Sigmoid colon (tissue), 7 donors: Measurements from ENCODE around the gene EXT2. TPM values are rescaled to one million over a fixed set of nuclear protein-coding genes. Genes with fewer than 3 reads are reported as not detected.

Experiments used
- DNase-seq: peaks from one replicate; pipeline ENCODE4 v3.0.0-alpha.2; 2019
- H3K27ac ChIP-seq, 4 donors: fragments of 200-600 bp; sonication (generic); one replicate each; pipeline ENCODE4 v1.5.1; 2016 to 2019; ENCODE audit warnings: mild to moderate bottlenecking in 1 of 4
- H3K27me3 ChIP-seq, 3 donors: fragments of 200-600 bp; sonication (generic); one replicate each; pipeline ENCODE4 v1.5.1; 2019; ENCODE audit warnings: mild to moderate bottlenecking in 1 of 3
- H3K36me3 ChIP-seq, 4 donors: fragments of 200-600 bp; sonication (generic); one replicate each; pipeline ENCODE4 v1.5.1; 2016 to 2019
- H3K4me1 ChIP-seq, 4 donors: fragments of 200-600 bp; sonication (generic); one replicate each; pipeline ENCODE4 v1.5.1; 2017 to 2019
- H3K4me3 ChIP-seq, 4 donors: fragments of 200-600 bp; sonication (generic); one replicate each; pipeline ENCODE4 v1.5.1; 2017 to 2019; ENCODE audit warnings: mild to moderate bottlenecking in 2 of 4, moderate library complexity in 1 of 4
- H3K9me3 ChIP-seq, 4 donors: fragments of 200-600 bp in 3 of 4; sonication (generic) in 3 of 4; one replicate each; pipeline versions ENCODE4 v1.5.1 to v1.6.1; 2013 to 2019
- CTCF ChIP-seq, 4 experiments: fragments of 450-650 bp in 3 of 4; fragments of 200-600 bp in 1 of 4; IDR thresholded peaks; one replicate each; pipeline ENCODE4 v1.5.1; 2016 to 2019; ENCODE audit warnings: antibody characterized with exemption in 4 of 4, mild to moderate bottlenecking in 3 of 4, moderate library complexity in 2 of 4
- EP300 ChIP-seq, 4 donors: sonication (generic); formaldehyde crosslinking; IDR thresholded peaks; one replicate each; pipeline ENCODE4 v1.6.1; 2017; ENCODE audit warnings: antibody characterized with exemption in 4 of 4
- POLR2A ChIP-seq, 2 donors: fragments of 450-650 bp; IDR thresholded peaks; one replicate each; pipeline ENCODE4 v1.6.1; 2016; ENCODE audit warnings: antibody characterized with exemption in 2 of 2, mild to moderate bottlenecking in 2 of 2, moderate library complexity in 2 of 2
- POLR2AphosphoS5 ChIP-seq, 4 donors: sonication (generic); formaldehyde crosslinking; IDR thresholded peaks; one replicate each; pipeline ENCODE4 v1.6.1; 2017; ENCODE audit warnings: antibody characterized with exemption in 4 of 4
- WGBS, 2 donors: extraction: QIAGEN DNeasy Blood & Tissue Kit; methylation state at CpG; one replicate each; pipeline ENCODE4 v1.1.7; 2013; 5-methylcytosine and 5-hydroxymethylcytosine counted together
- intact Hi-C: fragments of 100-400 bp; cut with DNase I; formaldehyde crosslinking; loops from one replicate; pipeline ENCODE4 v1.15.1; 2023
- polyA plus RNA-seq, 3 donors: library from polyadenylated mRNA; stranded (reverse); fragments of 200-250 nt; gene quantifications; one replicate each; pipeline ENCODE4 v1.2.3, GENCODE V29; 2013
- total RNA-seq, 4 donors: library from RNA; depleted of rRNA; stranded (reverse); fragments of >200 nt; gene quantifications; one replicate each; pipeline ENCODE4 v1.1.0, GENCODE V29; 2016
- donor health status: healthy with polysubstance abuse.
- donor health status: Bipolar disorder and iron deficiency.
- donor health status: healthy.

The EXT2 gene
- total and polyA plus RNA-seq, 7 donors, result 6.6 to 68.1 (median 46.3) TPM

GRCh38 chr11:44257338-44258189 is 162.1 kb downstream of the EXT2 start:
- no peaks in the 10 kb centered on the region for H3K36me3 ChIP-seq
- DNase-seq, result no peak
- H3K4me1 ChIP-seq, result peaks cover 0 to 6% (median 0%) of the 10 kb centered on the region in 4 donors
- intact Hi-C loops, result no loop called here
- no peak overlapping the region for H3K4me3 ChIP-seq
- H3K27me3 ChIP-seq, result peaks cover 0 to 6% (median 0%) of the 10 kb centered on the region in 3 donors
- H3K9me3 ChIP-seq, result peaks cover 0 to 2% (median 0%) of the 10 kb centered on the region in 4 donors
- TF ChIP-seq POLR2AphosphoS5 (IDR thresholded peaks at IDR 0.05) (no peak), POLR2A (IDR thresholded peaks at IDR 0.05) (no peak), EP300 (IDR thresholded peaks at IDR 0.05) (no peak), CTCF (IDR thresholded peaks at IDR 0.05) (no peak)
- 91 to 96% methylated on average over 8 of the region's 8 CpGs for WGBS, 2 donors
- H3K27ac ChIP-seq, result no peak overlapping the region

GRCh38 chr11:44258190-44258489 is 162.7 kb downstream of the EXT2 start:
- Histone ChIP-seq H3K4me1 (peaks cover 0 to 6% (median 0%) of the 10 kb centered on the region in 4 donors), H3K9me3 (no peaks in the 10 kb centered on the region), H3K27me3 (peaks cover 0 to 6% (median 0%) of the 10 kb centered on the region in 3 donors), H3K36me3 (no peaks in the 10 kb centered on the region), H3K4me3 (no peak overlapping the region), H3K27ac (no peak overlapping the region)
- 75% methylated on average over 5 of the region's 5 CpGs for WGBS, 2 donors
- no peak for DNase-seq
- TF ChIP-seq CTCF (IDR thresholded peaks at IDR 0.05) (no peak), POLR2A (IDR thresholded peaks at IDR 0.05) (no peak), EP300 (IDR thresholded peaks at IDR 0.05) (no peak), POLR2AphosphoS5 (IDR thresholded peaks at IDR 0.05) (no peak)
- intact Hi-C loops, result no loop called here

- Histone ChIP-seq H3K36me3 (no peaks in the 10 kb centered on the region), H3K27me3 (peaks cover 0 to 14% (median 0%) of the 10 kb centered on the region in 3 donors), H3K4me1 (peaks cover 0 to 6% (median 0%) of the 10 kb centered on the region in 4 donors), H3K9me3 (no peaks in the 10 kb centered on the region), H3K27ac (no peak overlapping the region), H3K4me3 (no peak overlapping the region)
- 87 to 92% methylated on average over 5 of the region's 5 CpGs for WGBS, 2 donors
- DNase-seq, result no peak
- intact Hi-C loops, result no loop called here
- TF ChIP-seq EP300 (IDR thresholded peaks at IDR 0.05), result no peak
- no peak for TF ChIP-seq POLR2A (IDR thresholded peaks at IDR 0.05)
- TF ChIP-seq CTCF (IDR thresholded peaks at IDR 0.05), result no peak
- TF ChIP-seq POLR2AphosphoS5 (IDR thresholded peaks at IDR 0.05), result no peak
Measured at GRCh38 chr11:44258839-44259420, 163.5 kb downstream of the EXT2 start.

- 77 to 78% methylated on average over 4 of the region's 4 CpGs for WGBS, 2 donors
- no peak overlapping the region for H3K4me3 ChIP-seq
- no peak overlapping the region for H3K27ac ChIP-seq
- H3K4me1 ChIP-seq, result peaks cover 0 to 6% (median 0%) of the 10 kb centered on the region in 4 donors
- intact Hi-C loops, result no loop called here
- H3K36me3 ChIP-seq, result no peaks in the 10 kb centered on the region
- H3K27me3 ChIP-seq, result peaks cover 0 to 20% (median 0%) of the 10 kb centered on the region in 3 donors
- no peak for DNase-seq
- no peak for TF ChIP-seq CTCF (IDR thresholded peaks at IDR 0.05)
- no peak for TF ChIP-seq POLR2AphosphoS5 (IDR thresholded peaks at IDR 0.05)
- TF ChIP-seq POLR2A (IDR thresholded peaks at IDR 0.05), result no peak
- no peak for TF ChIP-seq EP300 (IDR thresholded peaks at IDR 0.05)
- no peaks in the 10 kb centered on the region for H3K9me3 ChIP-seq
Measured at GRCh38 chr11:44260081-44260480, 164.6 kb downstream of the EXT2 start.
